H9 (cell line): Measurements from ENCODE around the gene CPLX1. TPM values are rescaled to one million over a fixed set of nuclear protein-coding genes. Genes with fewer than 3 reads are reported as not detected.

Source experiments
- DNase-seq: peaks from one replicate; pipeline ENCODE4 v3.0.0-alpha.2; 2017
- H2AFZ ChIP-seq: one replicate; pipeline ENCODE4 v1.6.1; 2013; ENCODE audit warnings: mild to moderate bottlenecking, low read length, control low read depth, moderate library complexity
- H2AK5ac ChIP-seq: 2 replicates; pipeline ENCODE4 v1.6.1; 2013; ENCODE audit warnings: low read length, control low read depth, mixed read lengths; ENCODE audit not compliant: insufficient read length
- H2BK120ac ChIP-seq: one replicate; pipeline ENCODE4 v1.6.1; 2013; ENCODE audit warnings: low read depth, mild to moderate bottlenecking, low read length, control low read depth, inconsistent platforms; ENCODE audit not compliant: poor library complexity, severe bottlenecking
- H2BK12ac ChIP-seq: 2 replicates; pipeline ENCODE4 v1.6.1; 2013; ENCODE audit warnings: low read length, control low read depth, mixed read lengths, low read depth; ENCODE audit not compliant: insufficient read length
- H2BK15ac ChIP-seq: 2 replicates; pipeline ENCODE4 v1.6.1; 2013; ENCODE audit warnings: low read depth, low read length, control low read depth
- H2BK20ac ChIP-seq: one replicate; pipeline ENCODE4 v1.6.1; 2013; ENCODE audit warnings: low read depth, mild to moderate bottlenecking, low read length, control low read depth, inconsistent platforms; ENCODE audit not compliant: poor library complexity, severe bottlenecking
- H2BK5ac ChIP-seq: 2 replicates; pipeline ENCODE4 v1.6.1; 2013; ENCODE audit warnings: low read length, control low read depth, mixed read lengths; ENCODE audit not compliant: insufficient read length
- H3K14ac ChIP-seq: 2 replicates; pipeline ENCODE4 v1.6.1; 2013; ENCODE audit warnings: low read length, control low read depth; ENCODE audit not compliant: insufficient read depth
- H3K18ac ChIP-seq: 2 replicates; pipeline ENCODE4 v1.6.1; 2013; ENCODE audit warnings: low read depth, mild to moderate bottlenecking, mixed read lengths, low read length, control low read depth; ENCODE audit not compliant: insufficient read length
- H3K23ac ChIP-seq: 2 replicates; pipeline ENCODE4 v1.6.1; 2013; ENCODE audit warnings: low read length, control low read depth, mixed read lengths, low read depth; ENCODE audit not compliant: insufficient read length
- H3K23me2 ChIP-seq: 2 replicates; pipeline ENCODE4 v1.6.1; 2013; ENCODE audit warnings: low read depth, mild to moderate bottlenecking, mixed read lengths, low read length, control low read depth; ENCODE audit not compliant: insufficient read length, poor library complexity, severe bottlenecking
- H3K27ac ChIP-seq: 2 replicates; pipeline ENCODE4 v1.5.1; 2013; ENCODE audit warnings: low read length, control low read depth, mixed read lengths, low read depth; ENCODE audit not compliant: insufficient read length
- H3K27me3 ChIP-seq: 2 replicates; pipeline ENCODE4 v1.6.1; 2013; ENCODE audit warnings: low read length, control low read depth, inconsistent platforms; ENCODE audit not compliant: insufficient read depth
- H3K4ac ChIP-seq: 2 replicates; pipeline ENCODE4 v1.6.1; 2013; ENCODE audit warnings: low read depth, mild to moderate bottlenecking, control low read depth, inconsistent platforms, low read length, moderate library complexity
- H3K4me1 ChIP-seq: 2 replicates; pipeline ENCODE4 v1.6.1; 2013; ENCODE audit warnings: low read length, control low read depth, inconsistent platforms; ENCODE audit not compliant: insufficient read depth
- H3K4me2 ChIP-seq: 2 replicates; pipeline ENCODE4 v1.6.1; 2013; ENCODE audit warnings: low read length, control low read depth, mixed read lengths; ENCODE audit not compliant: insufficient read length, insufficient read depth
- H3K56ac ChIP-seq: 2 replicates; pipeline ENCODE4 v1.6.1; 2013; ENCODE audit warnings: low read depth, mild to moderate bottlenecking, mixed read lengths, low read length, control low read depth; ENCODE audit not compliant: insufficient read length
- H3K79me1 ChIP-seq: 2 replicates; pipeline ENCODE4 v1.6.1; 2013; ENCODE audit warnings: low read depth, mild to moderate bottlenecking, moderate library complexity, low read length, control low read depth, inconsistent platforms; ENCODE audit not compliant: insufficient read depth, poor library complexity, severe bottlenecking
- H3K79me2 ChIP-seq: 2 replicates; pipeline ENCODE4 v1.6.1; 2013; ENCODE audit warnings: low read length, control low read depth, inconsistent platforms; ENCODE audit not compliant: insufficient read depth
- H3K9ac ChIP-seq: 2 replicates; pipeline ENCODE4 v1.6.1; 2013; ENCODE audit warnings: low read length, control low read depth, mixed read lengths; ENCODE audit not compliant: insufficient read length; ENCODE audit errors: extremely low read depth
- H3K9me3 ChIP-seq: one replicate; pipeline ENCODE4 v1.6.1; 2013; ENCODE audit warnings: low read depth, low read length, inconsistent platforms; ENCODE audit not compliant: control insufficient read depth
- H3T11ph ChIP-seq: one replicate; pipeline ENCODE4 v1.6.1; 2013; ENCODE audit warnings: mild to moderate bottlenecking, low read length, control low read depth, inconsistent platforms
- H4K20me1 ChIP-seq: one replicate; pipeline ENCODE4 v1.6.1; 2013; ENCODE audit not compliant: control insufficient read depth, insufficient read length, insufficient read depth
- H4K5ac ChIP-seq: 2 replicates; pipeline ENCODE4 v1.6.1; 2013; ENCODE audit warnings: low read depth, mild to moderate bottlenecking, mixed read lengths, low read length, control low read depth; ENCODE audit not compliant: insufficient read length
- H4K8ac ChIP-seq: replicated peaks from 2 replicates; pipeline ENCODE4 v1.6.1; 2013; ENCODE audit warnings: low read length, control low read depth, mixed read lengths, low read depth; ENCODE audit not compliant: insufficient read length
- H4K91ac ChIP-seq: 2 replicates; pipeline ENCODE4 v1.6.1; 2013; ENCODE audit warnings: low read depth, mild to moderate bottlenecking, moderate library complexity, mixed read lengths, low read length, control low read depth; ENCODE audit not compliant: insufficient read length
- H3K27ac Mint-ChIP-seq, 3 experiments: 2 replicates in 2 of 3; 3 replicates in 1 of 3; pipeline ENCODE4 v1.8.0; 2020 to 2021; ENCODE audit warnings: mixed read lengths in 3 of 3, mild to moderate bottlenecking in 1 of 3, moderate library complexity in 1 of 3
- H3K27me3 Mint-ChIP-seq: 2 replicates; pipeline ENCODE4 v1.8.0; 2021; ENCODE audit warnings: low read depth, mild to moderate bottlenecking, moderate library complexity, mixed read lengths
- H3K36me3 Mint-ChIP-seq, 3 experiments: 2 replicates in 2 of 3; 3 replicates in 1 of 3; pipeline ENCODE4 v1.8.0; 2020 to 2021; ENCODE audit warnings: low read depth in 3 of 3, mixed read lengths in 3 of 3; ENCODE audit not compliant: insufficient read depth in 1 of 3
- H3K4me1 Mint-ChIP-seq, 2 experiments: 2 replicates each; pipeline ENCODE4 v1.8.0; 2020; ENCODE audit warnings: mixed read lengths in 2 of 2
- H3K4me3 Mint-ChIP-seq, 2 experiments: 2 replicates in 1 of 2; 3 replicates in 1 of 2; pipeline ENCODE4 v1.8.0; 2020 to 2021; ENCODE audit warnings: mild to moderate bottlenecking in 2 of 2, mixed read lengths in 2 of 2, moderate library complexity in 1 of 2
- H3K9me3 Mint-ChIP-seq, 2 experiments: 2 replicates in 1 of 2; 3 replicates in 1 of 2; pipeline ENCODE4 v1.8.0; 2020; ENCODE audit warnings: mild to moderate bottlenecking in 2 of 2, mixed read lengths in 2 of 2, moderate library complexity in 1 of 2
- WGBS: extraction: QIAGEN DNeasy Blood & Tissue Kit; methylation state at CpG from one replicate; pipeline ENCODE4 v1.1.7; 2013; ENCODE audit warnings: missing lambda C conversion rate, low lambda C conversion rate, mixed read lengths; ENCODE audit not compliant: insufficient read length; ENCODE audit errors: extremely low coverage; 5-methylcytosine and 5-hydroxymethylcytosine counted together
- total RNA-seq: library from RNA; stranded (reverse); gene quantifications from 2 replicates; pipeline ENCODE4 v1.2.1, GENCODE V29; 2021
- TF ChIP-seq, protein P1 (sequence below): fragments of 200-600 bp; sonication (generic); conservative IDR thresholded peaks from 3 replicates; pipeline ENCODE4 v1.8.0; 2021; ENCODE audit warnings: antibody characterized with exemption, mild to moderate bottlenecking

The CPLX1 gene
- total RNA-seq, 1 experiment from 2014 or later = 0.90 TPM

GRCh38 chr4:820230-821172, 5.4 kb downstream of the CPLX1 start:
- DNase-seq = no peak
- H3K4me3 Mint-ChIP-seq = no peak overlapping the region
- no peak overlapping the region for H3K4ac ChIP-seq
- H2BK120ac ChIP-seq = no peak overlapping the region
- H3K14ac ChIP-seq = no peak overlapping the region
- no peak overlapping the region for H3T11ph ChIP-seq
- WGBS = no CpG with 5 or more reads among the region's 24 CpGs
- peaks cover 99% of the 10 kb centered on the region for H3K27me3 Mint-ChIP-seq
- H3K9ac ChIP-seq = no peak overlapping the region
- no peak overlapping the region for H2BK5ac ChIP-seq
- H3K79me2 ChIP-seq = no peaks in the 10 kb centered on the region
- no peak overlapping the region for H3K4me2 ChIP-seq
- no peak overlapping the region for H3K23ac ChIP-seq
- no peak overlapping the region for H2BK20ac ChIP-seq
- no peaks in the 10 kb centered on the region for H3K9me3 Mint-ChIP-seq
- no peak overlapping the region for H2BK15ac ChIP-seq
- no peak overlapping the region for H4K8ac ChIP-seq
- H3K56ac ChIP-seq = no peak overlapping the region
- H4K5ac ChIP-seq = no peak overlapping the region
- no peak overlapping the region for H3K27ac ChIP-seq
- H3K79me1 ChIP-seq = no peaks in the 10 kb centered on the region
- H4K20me1 ChIP-seq = no peaks in the 10 kb centered on the region
- H3K4me1 Mint-ChIP-seq = peaks cover 2 to 3% of the 10 kb centered on the region in 2 experiments; a peak in 2 of 4 replicates
- H3K4me1 ChIP-seq = no peaks in the 10 kb centered on the region
- no peak overlapping the region for H2AK5ac ChIP-seq
- H3K36me3 Mint-ChIP-seq = no peaks in the 10 kb centered on the region
- H4K91ac ChIP-seq = no peak overlapping the region
- H3K27me3 ChIP-seq = peaks cover 33% of the 10 kb centered on the region
- TF ChIP-seq, protein P1, sequence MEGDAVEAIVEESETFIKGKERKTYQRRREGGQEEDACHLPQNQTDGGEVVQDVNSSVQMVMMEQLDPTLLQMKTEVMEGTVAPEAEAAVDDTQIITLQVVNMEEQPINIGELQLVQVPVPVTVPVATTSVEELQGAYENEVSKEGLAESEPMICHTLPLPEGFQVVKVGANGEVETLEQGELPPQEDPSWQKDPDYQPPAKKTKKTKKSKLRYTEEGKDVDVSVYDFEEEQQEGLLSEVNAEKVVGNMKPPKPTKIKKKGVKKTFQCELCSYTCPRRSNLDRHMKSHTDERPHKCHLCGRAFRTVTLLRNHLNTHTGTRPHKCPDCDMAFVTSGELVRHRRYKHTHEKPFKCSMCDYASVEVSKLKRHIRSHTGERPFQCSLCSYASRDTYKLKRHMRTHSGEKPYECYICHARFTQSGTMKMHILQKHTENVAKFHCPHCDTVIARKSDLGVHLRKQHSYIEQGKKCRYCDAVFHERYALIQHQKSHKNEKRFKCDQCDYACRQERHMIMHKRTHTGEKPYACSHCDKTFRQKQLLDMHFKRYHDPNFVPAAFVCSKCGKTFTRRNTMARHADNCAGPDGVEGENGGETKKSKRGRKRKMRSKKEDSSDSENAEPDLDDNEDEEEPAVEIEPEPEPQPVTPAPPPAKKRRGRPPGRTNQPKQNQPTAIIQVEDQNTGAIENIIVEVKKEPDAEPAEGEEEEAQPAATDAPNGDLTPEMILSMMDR = no peak
- no peak overlapping the region for H2AFZ ChIP-seq
- H3K27ac Mint-ChIP-seq = no peak overlapping the region
- no peaks in the 10 kb centered on the region for H3K9me3 ChIP-seq
- no peak overlapping the region for H3K18ac ChIP-seq
- H3K23me2 ChIP-seq = no peaks in the 10 kb centered on the region
- no peak overlapping the region for H2BK12ac ChIP-seq
